GM10266 (cell line): ENCODE results near the gene MTOR.

ENCODE experiments used
- DNase-seq: peaks from one replicate; pipeline ENCODE4 v3.0.0; 2012; ENCODE audit errors: extremely low spot score
- TF ChIP-seq, protein P1 (sequence below): IDR thresholded peaks from 2 replicates; pipeline ENCODE4 v1.5.1; 2012; ENCODE audit warnings: mild to moderate bottlenecking, low read depth; ENCODE audit not compliant: control insufficient read depth, insufficient read depth; ENCODE audit errors: missing control alignments

Gene MTOR

DNA sequence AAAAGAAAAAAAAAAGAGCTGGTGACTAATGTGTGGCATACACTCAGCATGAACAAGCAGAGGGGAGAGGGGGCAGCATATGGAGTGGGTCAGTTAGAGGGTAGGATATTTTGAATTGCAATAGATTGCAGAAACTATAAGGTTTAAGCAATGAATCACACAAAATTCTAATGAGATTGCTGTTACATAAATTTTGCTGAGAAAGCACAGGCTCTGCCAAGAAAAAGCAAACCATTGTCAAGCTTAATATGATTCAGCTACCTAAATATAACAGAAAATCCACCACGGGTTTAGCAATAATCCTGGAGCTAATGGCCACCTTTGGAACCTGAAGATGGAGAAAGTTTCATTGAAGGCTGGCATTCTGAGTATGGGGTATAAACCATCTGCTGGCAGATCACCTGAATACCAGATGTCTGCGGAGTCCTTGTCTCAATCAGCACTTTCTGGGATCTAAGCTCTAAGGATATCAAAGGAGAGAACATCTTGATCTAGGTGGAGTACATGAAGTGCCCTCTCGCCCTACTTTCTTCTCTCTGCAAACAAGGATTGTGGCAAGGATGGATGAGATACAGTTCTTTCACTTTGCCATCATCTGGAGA lies 103.5 kb downstream of the MTOR start:
- TF ChIP-seq, protein P1, sequence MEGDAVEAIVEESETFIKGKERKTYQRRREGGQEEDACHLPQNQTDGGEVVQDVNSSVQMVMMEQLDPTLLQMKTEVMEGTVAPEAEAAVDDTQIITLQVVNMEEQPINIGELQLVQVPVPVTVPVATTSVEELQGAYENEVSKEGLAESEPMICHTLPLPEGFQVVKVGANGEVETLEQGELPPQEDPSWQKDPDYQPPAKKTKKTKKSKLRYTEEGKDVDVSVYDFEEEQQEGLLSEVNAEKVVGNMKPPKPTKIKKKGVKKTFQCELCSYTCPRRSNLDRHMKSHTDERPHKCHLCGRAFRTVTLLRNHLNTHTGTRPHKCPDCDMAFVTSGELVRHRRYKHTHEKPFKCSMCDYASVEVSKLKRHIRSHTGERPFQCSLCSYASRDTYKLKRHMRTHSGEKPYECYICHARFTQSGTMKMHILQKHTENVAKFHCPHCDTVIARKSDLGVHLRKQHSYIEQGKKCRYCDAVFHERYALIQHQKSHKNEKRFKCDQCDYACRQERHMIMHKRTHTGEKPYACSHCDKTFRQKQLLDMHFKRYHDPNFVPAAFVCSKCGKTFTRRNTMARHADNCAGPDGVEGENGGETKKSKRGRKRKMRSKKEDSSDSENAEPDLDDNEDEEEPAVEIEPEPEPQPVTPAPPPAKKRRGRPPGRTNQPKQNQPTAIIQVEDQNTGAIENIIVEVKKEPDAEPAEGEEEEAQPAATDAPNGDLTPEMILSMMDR: no peak
- no peak for DNase-seq

DNA sequence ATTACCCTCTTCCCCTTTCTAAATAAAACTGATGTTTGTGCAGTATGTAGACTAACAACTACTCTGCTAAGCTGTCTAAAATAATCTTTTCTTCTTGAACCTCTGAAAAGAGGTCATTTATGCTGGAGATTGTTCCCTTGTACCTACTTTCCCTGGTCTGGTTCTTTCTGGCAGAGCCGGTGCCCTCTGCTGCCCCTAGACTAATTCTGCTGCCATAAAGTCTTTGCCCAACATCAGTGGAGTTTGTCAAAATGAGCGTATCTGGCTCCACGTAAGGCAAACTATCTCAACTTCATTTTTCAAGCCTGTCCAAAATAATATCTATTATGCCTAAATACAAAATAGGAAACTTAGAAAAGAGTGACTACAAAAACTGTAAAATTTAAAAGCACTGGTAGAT lies 104.1 kb downstream of the MTOR start:
- TF ChIP-seq, protein P1: no peak
- no peak for DNase-seq

GRCh38 chr1:11157867-11158266 lies 104.5 kb downstream of the MTOR start:
- no peak for DNase-seq
- TF ChIP-seq, protein P1: no peak

DNA sequence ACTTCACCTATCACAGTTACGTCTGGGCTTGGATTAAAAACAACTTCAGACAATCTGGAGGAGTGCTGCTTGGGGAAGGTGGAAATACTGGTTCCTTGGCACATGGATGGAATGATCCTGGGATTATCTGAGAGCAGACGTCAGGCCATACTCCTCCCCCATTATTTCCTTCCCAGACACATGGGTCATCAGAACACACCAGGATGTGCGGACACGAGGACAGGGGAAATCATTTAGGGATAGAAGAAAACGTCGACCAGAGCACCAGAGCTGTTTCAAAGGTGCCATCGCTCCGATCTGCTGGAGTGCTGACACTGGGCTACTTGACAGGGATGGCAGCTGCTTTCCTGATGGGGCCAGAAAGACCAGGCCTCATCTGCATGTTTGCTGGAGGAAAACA lies 105.0 kb downstream of the MTOR start:
- DNase-seq: no peak
- TF ChIP-seq, protein P1: no peak

- no peak for DNase-seq
- TF ChIP-seq, protein P1: no peak
Observed at GRCh38 chr1:11156963-11157362, 105.4 kb downstream of the MTOR start.

DNA sequence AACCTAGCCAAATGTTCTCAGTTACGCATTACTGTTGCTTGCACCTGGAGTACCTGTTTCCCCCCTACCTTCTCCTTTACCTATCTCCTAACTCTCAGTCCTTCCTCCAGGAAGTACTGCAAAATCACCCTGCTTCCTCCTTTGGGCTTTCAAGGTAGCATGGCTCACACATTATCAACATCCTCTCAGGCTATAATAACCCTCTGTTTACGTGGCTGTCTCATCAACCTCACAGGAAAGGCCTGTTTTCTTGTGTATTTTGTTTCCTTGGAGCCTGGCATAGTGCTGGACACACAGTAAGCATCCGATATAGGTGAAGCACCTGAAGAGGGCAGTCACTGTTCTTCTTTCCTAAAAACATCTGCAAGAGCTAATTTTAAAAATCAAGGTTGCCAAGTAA lies 105.9 kb downstream of the MTOR start:
- DNase-seq: no peak

DNA sequence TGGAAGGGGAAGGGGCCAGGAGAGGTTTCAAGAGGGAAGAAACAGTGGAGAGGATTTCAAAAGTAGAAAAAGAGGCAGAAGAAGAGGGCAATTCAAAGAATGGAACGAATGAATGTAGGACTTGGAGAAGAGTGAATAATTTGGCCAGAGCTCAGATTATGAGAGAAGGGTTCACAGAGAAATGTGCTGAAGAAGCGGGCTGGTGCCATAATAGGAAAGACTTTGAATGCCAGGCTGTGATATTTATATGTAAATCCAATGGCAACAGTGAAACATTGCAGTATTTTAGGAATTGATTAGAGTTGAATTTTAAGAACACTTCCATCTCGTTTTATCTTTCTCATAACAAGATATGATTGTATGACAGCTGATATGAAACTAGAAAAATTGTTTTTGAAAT lies 109.2 kb downstream of the MTOR start:
- TF ChIP-seq, protein P1: no peak
- no peak for DNase-seq

More for the DNA sequence above, 105.9 kb downstream of the MTOR start:
- TF ChIP-seq, protein P1: no peak
